Pancreas (tissue), 10 donors: Measurements from ENCODE around the gene CAD. TPM values are rescaled to one million over a fixed set of nuclear protein-coding genes. Genes with fewer than 3 reads are reported as not detected.

Experiments
- ATAC-seq, 4 donors: fragments of 200-7000 bp; cut with Tn5 transposase; one replicate each; pipeline versions ENCODE4 v1.8.0 to v1.9.1; 2020; ENCODE audit warnings: mild to moderate bottlenecking in 4 of 4, moderate library complexity in 4 of 4
- DNase-seq, 6 donors: peaks; one replicate each; pipeline ENCODE4 v3.0.0-alpha.2; 2020
- FAIRE-seq: peaks from 2 replicates; lab custom pipeline; 2012; peaks lifted over from hg19 to GRCh38; lab: Jason Lieb, UNC
- H3K27ac ChIP-seq, 4 donors: fragments of 200-600 bp; sonication (generic); 1 replicate in 3 of 4; 2 replicates in 1 of 4; pipeline versions ENCODE4 v1.5.0 to v1.8.0; 2020
- H3K27me3 ChIP-seq, 4 donors: fragments of 200-600 bp; one replicate each; pipeline ENCODE4 v1.8.0; 2021
- H3K36me3 ChIP-seq, 3 donors: fragments of 200-600 bp; sonication (generic) in 1 of 3; one replicate each; pipeline versions ENCODE4 v1.5.0 to v1.8.0; 2020 to 2021
- H3K4me1 ChIP-seq, 3 donors: fragments of 200-600 bp; one replicate each; pipeline ENCODE4 v1.8.0; 2021
- H3K4me3 ChIP-seq, 4 donors: fragments of 200-600 bp; sonication (generic) in 2 of 4; one replicate each; pipeline versions ENCODE4 v1.5.0 to v1.8.0; 2020 to 2021
- H3K9me3 ChIP-seq, 4 donors: fragments of 200-600 bp; one replicate each; pipeline ENCODE4 v1.8.0; 2021
- CTCF ChIP-seq, 4 donors: fragments of 200-600 bp; sonication (generic) in 3 of 4; IDR thresholded peaks; one replicate each; pipeline versions ENCODE4 v1.5.0 to v1.8.0; 2021; ENCODE audit warnings: antibody characterized with exemption in 4 of 4
- WGBS, 2 donors: extraction: QIAGEN DNeasy Blood & Tissue Kit; methylation state at CpG; one replicate each; pipeline ENCODE4 v1.1.7; 2013; 5-methylcytosine and 5-hydroxymethylcytosine counted together
- intact Hi-C, 3 donors: fragments of 100-400 bp; cut with DNase I; formaldehyde crosslinking; loops; one replicate each; pipeline versions ENCODE4 v1.11.1 to v1.14.2; 2022
- polyA plus RNA-seq, 2 donors: library from polyadenylated mRNA; stranded (reverse); fragments of 200-250 nt; gene quantifications; one replicate each; pipeline ENCODE4 v1.2.3, GENCODE V29; 2013
- total RNA-seq, 6 donors: library from RNA; stranded (reverse); fragmentation: NEBNext Ultra II Directional in 4 of 6; extraction: Animal tissue kit (Norgen Biotek cat#: 25700) in 4 of 6; gene quantifications; one replicate each; pipeline versions ENCODE4 v1.2.1 to v1.2.4, GENCODE V29; 2021 to 2023
- donor health status: healthy with polysubstance abuse.
- donor health status: DM: no; HTN: no; CAD: no; lungs with moderate emphysema.
- donor health status: DM: no; HTN: no; CAD: no.
- donor health status: control.
- donor health status: control.
- donor health status: Bipolar disorder and iron deficiency.
- donor health status: DM: yes; HTN: yes; CAD: no.
- donor health status: DM: no; HTN: no; CAD: no.
- donor health status: DM: no; HTN: no; CAD: no.
- donor health status: DM: yes; HTN: yes; CAD: no.

Gene CAD
- total and polyA plus RNA-seq, 8 donors: 9.6 to 24.6 (median 16.3) TPM

GRCh38 chr2:27240406-27240805 is 23.2 kb downstream of the CAD start:
- ATAC-seq (no peak), FAIRE-seq (no peak), DNase-seq (peak in 1 of 6 donors; percentile 18)
- H3K4me1 ChIP-seq: no peaks in the 10 kb centered on the region
- TF ChIP-seq CTCF (IDR thresholded peaks at IDR 0.05): no peak
- WGBS, 2 donors: 90 to 96% methylated on average over 9 of the region's 9 CpGs
- no peaks in the 10 kb centered on the region for H3K9me3 ChIP-seq
- H3K27ac ChIP-seq: no peak overlapping the region
- no peaks in the 10 kb centered on the region for H3K27me3 ChIP-seq
- no peak overlapping the region for H3K4me3 ChIP-seq
- H3K36me3 ChIP-seq: peaks cover 4 to 73% (median 38%) of the 10 kb centered on the region in 3 donors
- intact Hi-C loops: no loop called here

GRCh38 chr2:27241761-27242613 is 24.8 kb downstream of the CAD start:
- Histone ChIP-seq H3K4me1 (no peaks in the 10 kb centered on the region), H3K27ac (no peak overlapping the region), H3K27me3 (no peaks in the 10 kb centered on the region), H3K4me3 (no peak overlapping the region), H3K36me3 (peaks cover 4 to 60% (median 32%) of the 10 kb centered on the region in 3 donors), H3K9me3 (no peaks in the 10 kb centered on the region)
- no peak for TF ChIP-seq CTCF (IDR thresholded peaks at IDR 0.05)
- no peak for ATAC-seq
- intact Hi-C loops: no loop called here
- peak in 1 of 6 donors; percentile 63 for DNase-seq
- WGBS, 2 donors: 89 to 91% methylated on average over 24 of the region's 24 CpGs
- no peak for FAIRE-seq

- intact Hi-C loops: no loop called here
- H3K4me3 ChIP-seq: no peak overlapping the region
- 97% methylated on average over 16 of the region's 16 CpGs for WGBS, 2 donors
- peaks cover 2 to 54% (median 27%) of the 10 kb centered on the region in 3 donors for H3K36me3 ChIP-seq
- H3K27ac ChIP-seq: no peak overlapping the region
- TF ChIP-seq CTCF (IDR thresholded peaks at IDR 0.05): no peak
- ATAC-seq (no peak), FAIRE-seq (no peak), DNase-seq (peak in 1 of 6 donors; percentile 58)
- H3K9me3 ChIP-seq: no peaks in the 10 kb centered on the region
- H3K4me1 ChIP-seq: no peaks in the 10 kb centered on the region
- no peaks in the 10 kb centered on the region for H3K27me3 ChIP-seq
These were observed 25.4 kb downstream of the CAD start for GRCh38 chr2:27242614-27242951.

GRCh38 chr2:27243391-27244130 is 26.4 kb downstream of the CAD start:
- intact Hi-C loops: no loop called here
- no peaks in the 10 kb centered on the region for H3K27me3 ChIP-seq
- H3K27ac ChIP-seq: no peak overlapping the region
- ATAC-seq (no peak), FAIRE-seq (no peak), DNase-seq (peak in 1 of 6 donors; percentile 35)
- 89 to 95% methylated on average over 19 of the region's 19 CpGs for WGBS, 2 donors
- H3K9me3 ChIP-seq: no peaks in the 10 kb centered on the region
- no peak overlapping the region for H3K4me3 ChIP-seq
- peaks cover 2 to 44% (median 17%) of the 10 kb centered on the region in 3 donors for H3K36me3 ChIP-seq
- no peak for TF ChIP-seq CTCF (IDR thresholded peaks at IDR 0.05)
- no peaks in the 10 kb centered on the region for H3K4me1 ChIP-seq
